ENCODE results near the gene GIMAP1. TPM values are rescaled to one million over a fixed set of nuclear protein-coding genes. Genes with fewer than 3 reads are reported as not detected.

GIMAP1 gene
- total RNA-seq, 1 experiment from 2014 or later = not detected

DNA sequence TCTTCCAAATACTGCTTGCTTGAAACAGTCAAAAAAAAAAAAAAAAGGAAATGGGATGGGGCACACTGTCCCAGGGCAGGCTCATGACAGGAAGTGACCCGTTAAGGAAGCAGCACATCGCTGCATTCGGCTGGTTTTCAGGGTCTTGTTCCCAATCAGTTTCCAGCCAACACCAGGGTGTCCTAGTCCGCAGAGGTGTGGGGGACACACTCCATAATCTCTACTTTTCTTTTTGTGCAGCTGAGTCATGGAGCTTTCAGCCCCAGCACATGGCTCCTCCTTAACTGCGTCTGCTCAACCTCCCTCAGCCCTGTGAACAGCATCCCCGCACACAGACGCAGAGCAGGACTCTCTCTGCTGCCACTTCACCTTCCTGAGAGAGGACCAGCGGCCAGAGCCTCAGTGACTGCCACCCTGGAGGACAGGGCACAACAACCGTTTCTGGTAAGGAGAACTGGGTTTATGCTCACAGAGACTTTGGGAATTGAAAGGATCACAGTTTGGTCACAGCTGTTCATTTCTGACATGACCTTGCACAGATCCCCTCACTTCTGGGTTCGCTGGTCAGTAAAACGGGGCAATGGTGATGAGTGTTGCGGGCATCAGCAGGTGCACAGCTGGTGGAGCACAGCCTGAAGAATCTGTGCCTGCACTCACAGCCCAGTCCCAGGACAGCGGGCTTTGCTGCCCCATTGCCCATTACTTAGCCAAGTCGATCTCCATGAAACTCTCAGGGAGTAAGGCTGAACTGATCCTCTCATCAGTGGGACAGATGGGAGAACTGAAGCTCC lies 21.0 kb downstream of the GIMAP1 start, which contains the start of gene GIMAP5:
GIMAP5 (plus strand) TSS at position 154 of the 791 bp plus-strand sequence. CDS start 3,467 bp downstream, outside the sequence.
- Mint-ChIP-seq H3K4me3 (no peak within 1 kb of the TSS), H3K36me3 (no peaks in the 10 kb centered on the region), H3K27ac (no peak within 1 kb of the TSS), H3K27me3 (ENCODE audit: low read depth) (peaks cover 100% of the 10 kb centered on the region), H3K9me3 (no peaks in the 10 kb centered on the region), H3K4me1 (peaks cover 5% of the 10 kb centered on the region; the same call in 1 of the 2 replicates)
- POLR2A ChIA-PET = interaction anchor here (0.7 kb wide), 1 partner anchor 899 kb away, joined by 4 read pairs; the partner anchor contains the start of gene ZNF862
- ATAC-seq (no peak), DNase-seq (ENCODE audit: low spot score) (no peak)
- CTCF ChIA-PET = interaction anchor here (2.1 kb wide), 1 partner anchor 289 kb away, joined by 6 read pairs; no protein-coding TSS in a partner anchor
- TF ChIP-seq, protein P1, sequence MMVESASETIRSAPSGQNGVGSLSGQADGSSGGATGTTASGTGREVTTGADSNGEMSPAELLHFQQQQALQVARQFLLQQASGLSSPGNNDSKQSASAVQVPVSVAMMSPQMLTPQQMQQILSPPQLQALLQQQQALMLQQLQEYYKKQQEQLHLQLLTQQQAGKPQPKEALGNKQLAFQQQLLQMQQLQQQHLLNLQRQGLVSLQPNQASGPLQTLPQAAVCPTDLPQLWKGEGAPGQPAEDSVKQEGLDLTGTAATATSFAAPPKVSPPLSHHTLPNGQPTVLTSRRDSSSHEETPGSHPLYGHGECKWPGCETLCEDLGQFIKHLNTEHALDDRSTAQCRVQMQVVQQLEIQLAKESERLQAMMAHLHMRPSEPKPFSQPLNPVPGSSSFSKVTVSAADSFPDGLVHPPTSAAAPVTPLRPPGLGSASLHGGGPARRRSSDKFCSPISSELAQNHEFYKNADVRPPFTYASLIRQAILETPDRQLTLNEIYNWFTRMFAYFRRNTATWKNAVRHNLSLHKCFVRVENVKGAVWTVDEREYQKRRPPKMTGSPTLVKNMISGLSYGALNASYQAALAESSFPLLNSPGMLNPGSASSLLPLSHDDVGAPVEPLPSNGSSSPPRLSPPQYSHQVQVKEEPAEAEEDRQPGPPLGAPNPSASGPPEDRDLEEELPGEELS (CRISPR knock-in tag; IDR thresholded peaks at IDR 0.05) = no peak
- TF ChIP-seq, protein P2, sequence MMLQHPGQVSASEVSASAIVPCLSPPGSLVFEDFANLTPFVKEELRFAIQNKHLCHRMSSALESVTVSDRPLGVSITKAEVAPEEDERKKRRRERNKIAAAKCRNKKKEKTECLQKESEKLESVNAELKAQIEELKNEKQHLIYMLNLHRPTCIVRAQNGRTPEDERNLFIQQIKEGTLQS (CRISPR knock-in tag; conservative IDR thresholded peaks at IDR 0.05) = no peak
- TF ChIP-seq KAT7 (CRISPR knock-in tag; IDR thresholded peaks at IDR 0.05; ENCODE audit: borderline replicate concordance) (no peak), ZNF263 (CRISPR knock-in tag; IDR thresholded peaks at IDR 0.05; ENCODE audit: low read depth) (no peak), IRF2 (CRISPR knock-in tag; IDR thresholded peaks at IDR 0.05; ENCODE audit: borderline replicate concordance, low read depth) (no peak), ZNF138 (CRISPR knock-in tag; conservative IDR thresholded peaks at IDR 0.05) (no peak), GRHL2 (CRISPR knock-in tag; IDR thresholded peaks at IDR 0.05; ENCODE audit: insufficient replicate concordance, severe bottlenecking) (no peak), GABPB1 (CRISPR knock-in tag; IDR thresholded peaks at IDR 0.05) (no peak)
- TF ChIP-seq, protein P3, sequence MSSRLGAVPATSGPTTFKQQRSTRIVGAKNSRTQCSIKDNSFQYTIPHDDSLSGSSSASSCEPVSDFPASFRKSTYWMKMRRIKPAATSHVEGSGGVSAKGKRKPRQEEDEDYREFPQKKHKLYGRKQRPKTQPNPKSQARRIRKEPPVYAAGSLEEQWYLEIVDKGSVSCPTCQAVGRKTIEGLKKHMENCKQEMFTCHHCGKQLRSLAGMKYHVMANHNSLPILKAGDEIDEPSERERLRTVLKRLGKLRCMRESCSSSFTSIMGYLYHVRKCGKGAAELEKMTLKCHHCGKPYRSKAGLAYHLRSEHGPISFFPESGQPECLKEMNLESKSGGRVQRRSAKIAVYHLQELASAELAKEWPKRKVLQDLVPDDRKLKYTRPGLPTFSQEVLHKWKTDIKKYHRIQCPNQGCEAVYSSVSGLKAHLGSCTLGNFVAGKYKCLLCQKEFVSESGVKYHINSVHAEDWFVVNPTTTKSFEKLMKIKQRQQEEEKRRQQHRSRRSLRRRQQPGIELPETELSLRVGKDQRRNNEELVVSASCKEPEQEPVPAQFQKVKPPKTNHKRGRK (CRISPR knock-in tag; IDR thresholded peaks at IDR 0.05; ENCODE audit: borderline replicate concordance) = no peak
- TF ChIP-seq, protein P4, sequence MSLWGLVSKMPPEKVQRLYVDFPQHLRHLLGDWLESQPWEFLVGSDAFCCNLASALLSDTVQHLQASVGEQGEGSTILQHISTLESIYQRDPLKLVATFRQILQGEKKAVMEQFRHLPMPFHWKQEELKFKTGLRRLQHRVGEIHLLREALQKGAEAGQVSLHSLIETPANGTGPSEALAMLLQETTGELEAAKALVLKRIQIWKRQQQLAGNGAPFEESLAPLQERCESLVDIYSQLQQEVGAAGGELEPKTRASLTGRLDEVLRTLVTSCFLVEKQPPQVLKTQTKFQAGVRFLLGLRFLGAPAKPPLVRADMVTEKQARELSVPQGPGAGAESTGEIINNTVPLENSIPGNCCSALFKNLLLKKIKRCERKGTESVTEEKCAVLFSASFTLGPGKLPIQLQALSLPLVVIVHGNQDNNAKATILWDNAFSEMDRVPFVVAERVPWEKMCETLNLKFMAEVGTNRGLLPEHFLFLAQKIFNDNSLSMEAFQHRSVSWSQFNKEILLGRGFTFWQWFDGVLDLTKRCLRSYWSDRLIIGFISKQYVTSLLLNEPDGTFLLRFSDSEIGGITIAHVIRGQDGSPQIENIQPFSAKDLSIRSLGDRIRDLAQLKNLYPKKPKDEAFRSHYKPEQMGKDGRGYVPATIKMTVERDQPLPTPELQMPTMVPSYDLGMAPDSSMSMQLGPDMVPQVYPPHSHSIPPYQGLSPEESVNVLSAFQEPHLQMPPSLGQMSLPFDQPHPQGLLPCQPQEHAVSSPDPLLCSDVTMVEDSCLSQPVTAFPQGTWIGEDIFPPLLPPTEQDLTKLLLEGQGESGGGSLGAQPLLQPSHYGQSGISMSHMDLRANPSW (CRISPR knock-in tag; conservative IDR thresholded peaks at IDR 0.05; ENCODE audit: low read depth) = no peak
- TF ChIP-seq, protein P5, sequence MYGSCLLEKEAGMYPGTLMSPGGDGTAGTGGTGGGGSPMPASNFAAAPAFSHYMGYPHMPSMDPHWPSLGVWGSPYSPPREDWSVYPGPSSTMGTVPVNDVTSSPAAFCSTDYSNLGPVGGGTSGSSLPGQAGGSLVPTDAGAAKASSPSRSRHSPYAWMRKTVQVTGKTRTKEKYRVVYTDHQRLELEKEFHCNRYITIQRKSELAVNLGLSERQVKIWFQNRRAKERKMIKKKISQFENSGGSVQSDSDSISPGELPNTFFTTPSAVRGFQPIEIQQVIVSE (CRISPR knock-in tag; IDR thresholded peaks at IDR 0.05; ENCODE audit: borderline replicate concordance) = no peak
- TF ChIP-seq, protein P6, sequence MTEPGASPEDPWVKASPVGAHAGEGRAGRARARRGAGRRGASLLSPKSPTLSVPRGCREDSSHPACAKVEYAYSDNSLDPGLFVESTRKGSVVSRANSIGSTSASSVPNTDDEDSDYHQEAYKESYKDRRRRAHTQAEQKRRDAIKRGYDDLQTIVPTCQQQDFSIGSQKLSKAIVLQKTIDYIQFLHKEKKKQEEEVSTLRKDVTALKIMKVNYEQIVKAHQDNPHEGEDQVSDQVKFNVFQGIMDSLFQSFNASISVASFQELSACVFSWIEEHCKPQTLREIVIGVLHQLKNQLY (CRISPR knock-in tag; IDR thresholded peaks at IDR 0.05) = no peak
- TF ChIP-seq, protein P7, sequence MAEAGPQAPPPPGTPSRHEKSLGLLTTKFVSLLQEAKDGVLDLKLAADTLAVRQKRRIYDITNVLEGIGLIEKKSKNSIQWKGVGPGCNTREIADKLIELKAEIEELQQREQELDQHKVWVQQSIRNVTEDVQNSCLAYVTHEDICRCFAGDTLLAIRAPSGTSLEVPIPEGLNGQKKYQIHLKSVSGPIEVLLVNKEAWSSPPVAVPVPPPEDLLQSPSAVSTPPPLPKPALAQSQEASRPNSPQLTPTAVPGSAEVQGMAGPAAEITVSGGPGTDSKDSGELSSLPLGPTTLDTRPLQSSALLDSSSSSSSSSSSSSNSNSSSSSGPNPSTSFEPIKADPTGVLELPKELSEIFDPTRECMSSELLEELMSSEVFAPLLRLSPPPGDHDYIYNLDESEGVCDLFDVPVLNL (CRISPR knock-in tag; IDR thresholded peaks at IDR 0.05; ENCODE audit: borderline replicate concordance, low read depth) = no peak
- TF ChIP-seq, protein P8, sequence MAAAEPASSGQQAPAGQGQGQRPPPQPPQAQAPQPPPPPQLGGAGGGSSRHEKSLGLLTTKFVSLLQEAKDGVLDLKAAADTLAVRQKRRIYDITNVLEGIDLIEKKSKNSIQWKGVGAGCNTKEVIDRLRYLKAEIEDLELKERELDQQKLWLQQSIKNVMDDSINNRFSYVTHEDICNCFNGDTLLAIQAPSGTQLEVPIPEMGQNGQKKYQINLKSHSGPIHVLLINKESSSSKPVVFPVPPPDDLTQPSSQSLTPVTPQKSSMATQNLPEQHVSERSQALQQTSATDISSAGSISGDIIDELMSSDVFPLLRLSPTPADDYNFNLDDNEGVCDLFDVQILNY (CRISPR knock-in tag; IDR thresholded peaks at IDR 0.05) = no peak

All from WTC11 (cell line).